NCI-H2081 (cell line): Measurements from ENCODE around the gene CCDC178.
A peak's percentile ranks its signal among the peaks of the same experiment; 100 is the strongest.

Source experiments
- DNase-seq, 2 experiments: peaks; one replicate each; lab custom pipeline; 2025; lab: John Stamatoyannopoulos, UW

CCDC178 gene

GRCh38 chr18:33128581-33128980 is 311.9 kb downstream of the CCDC178 start:
- peak in 1 of 2 experiments; percentile 11 for DNase-seq

DNA sequence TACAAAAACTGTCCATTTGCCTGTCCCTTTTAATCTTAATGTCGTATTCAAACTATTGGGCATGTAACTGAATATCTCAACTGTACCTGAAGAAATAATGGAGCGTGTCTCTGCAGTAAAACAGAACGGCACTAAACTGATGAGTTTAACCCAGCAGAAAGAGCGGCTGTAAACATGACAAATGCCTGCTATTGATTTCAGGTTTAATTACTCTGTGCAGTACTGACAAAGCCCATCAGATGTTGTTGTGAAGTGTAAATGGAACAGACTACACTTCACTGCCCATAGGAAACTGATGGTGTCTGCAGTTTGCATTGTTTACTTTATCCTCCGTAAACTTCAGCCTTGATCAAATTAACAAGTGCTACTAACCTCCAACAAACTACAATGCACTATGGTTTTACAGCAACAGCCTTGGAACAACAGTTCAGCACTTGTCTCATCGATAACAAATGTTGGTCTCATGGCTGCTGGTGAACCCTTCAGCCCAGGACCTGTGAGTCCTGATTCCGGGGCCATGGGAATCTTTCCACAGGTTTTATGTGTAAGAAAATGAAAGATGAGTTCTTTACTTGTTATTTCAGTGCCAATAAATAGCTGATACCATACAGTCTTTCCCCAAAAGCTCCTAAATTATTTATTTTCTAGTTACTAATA is 316.5 kb downstream of the CCDC178 start:
- DNase-seq = peak; percentile 34 to 74

GRCh38 chr18:33116376-33116775 is 324.1 kb downstream of the CCDC178 start:
- DNase-seq = peak; percentile 55 to 86

GRCh38 chr18:33115917-33116316 is 324.6 kb downstream of the CCDC178 start:
- DNase-seq = no peak

DNA sequence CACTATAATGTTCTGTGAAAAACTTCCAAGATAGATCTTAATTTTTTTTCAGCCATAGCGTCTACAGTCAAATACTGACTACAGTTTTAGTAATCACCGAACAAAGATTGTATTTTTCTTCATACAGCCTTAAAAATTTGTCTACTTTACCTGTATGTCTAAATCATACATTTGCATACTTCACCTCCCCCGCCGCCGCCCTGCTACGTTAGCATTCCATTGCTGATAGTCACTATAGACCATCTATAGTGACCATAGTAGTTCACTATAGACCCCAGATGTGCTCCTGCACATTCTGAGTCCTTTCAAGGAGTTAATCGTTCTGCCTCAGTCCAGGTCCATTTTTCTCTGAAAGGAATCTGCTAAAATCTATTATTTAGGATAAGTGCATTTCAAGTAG is 325.0 kb downstream of the CCDC178 start:
- DNase-seq = no peak

GRCh38 chr18:33114749-33115148 is 325.8 kb downstream of the CCDC178 start:
- DNase-seq = peak; percentile 18 to 60

DNA sequence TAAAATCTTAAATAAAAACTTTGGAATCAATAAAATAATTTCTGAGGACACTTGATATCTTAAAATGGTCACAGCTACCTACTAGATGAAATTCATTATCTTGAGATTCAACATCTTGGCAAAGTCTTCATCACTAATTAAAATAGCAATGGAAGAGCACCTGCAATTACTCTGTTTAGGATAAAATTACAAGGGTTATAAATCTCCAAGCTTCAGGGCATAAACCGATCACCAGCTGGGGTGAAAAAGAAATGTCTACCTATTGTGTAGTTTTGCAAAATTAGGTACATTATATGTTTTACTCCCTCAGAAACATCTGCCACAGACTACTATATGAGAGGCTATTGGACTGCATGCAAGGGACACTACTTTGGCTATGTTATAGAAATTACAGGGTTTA is 327.1 kb downstream of the CCDC178 start:
- peak in 1 of 2 experiments; percentile 27 for DNase-seq

DNA sequence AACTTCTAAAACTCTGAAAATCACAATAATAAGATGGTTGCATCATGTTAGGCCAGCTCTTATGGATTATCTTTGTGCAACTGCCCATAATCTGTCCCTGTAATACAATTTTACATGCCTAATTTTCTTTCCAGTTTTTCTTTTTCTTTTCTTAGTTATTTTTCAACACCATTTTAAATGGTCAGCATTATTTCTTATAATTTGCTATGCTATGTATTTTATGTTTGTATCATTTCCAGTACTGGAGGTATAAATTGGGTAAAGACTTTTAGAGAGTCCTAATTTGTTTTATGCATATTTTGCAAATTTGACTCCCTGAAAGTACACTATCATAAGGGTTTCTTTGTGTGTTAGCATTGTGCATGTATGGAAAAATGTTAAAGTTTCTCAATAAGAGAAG is 333.0 kb downstream of the CCDC178 start:
- DNase-seq = no peak

- no peak for DNase-seq
These were observed 339.2 kb downstream of the CCDC178 start for GRCh38 chr18:33101316-33101715.

DNA sequence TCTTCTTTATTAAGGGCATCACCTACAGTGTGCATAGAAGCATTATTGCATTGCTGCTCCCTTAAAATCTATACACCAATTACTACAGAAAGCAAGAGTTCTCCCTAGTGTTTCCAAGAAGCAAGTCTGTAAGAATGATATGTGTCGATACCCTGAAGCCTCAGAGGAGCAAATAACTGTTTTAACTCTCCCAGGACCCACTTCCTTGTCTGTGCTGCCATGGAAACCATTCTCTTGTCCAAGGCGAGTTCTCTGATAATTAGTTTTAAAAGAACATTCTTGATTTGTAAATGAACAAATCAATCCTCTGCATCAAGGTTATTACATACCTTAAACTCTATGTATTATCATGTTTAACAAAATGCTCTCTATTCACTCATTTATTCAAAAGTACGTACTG is 340.9 kb downstream of the CCDC178 start:
- no peak for DNase-seq

- DNase-seq = no peak
These were observed 343.4 kb downstream of the CCDC178 start for GRCh38 chr18:33097126-33097525.

GRCh38 chr18:33090461-33090860 is 350.1 kb downstream of the CCDC178 start:
- no peak for DNase-seq

DNA sequence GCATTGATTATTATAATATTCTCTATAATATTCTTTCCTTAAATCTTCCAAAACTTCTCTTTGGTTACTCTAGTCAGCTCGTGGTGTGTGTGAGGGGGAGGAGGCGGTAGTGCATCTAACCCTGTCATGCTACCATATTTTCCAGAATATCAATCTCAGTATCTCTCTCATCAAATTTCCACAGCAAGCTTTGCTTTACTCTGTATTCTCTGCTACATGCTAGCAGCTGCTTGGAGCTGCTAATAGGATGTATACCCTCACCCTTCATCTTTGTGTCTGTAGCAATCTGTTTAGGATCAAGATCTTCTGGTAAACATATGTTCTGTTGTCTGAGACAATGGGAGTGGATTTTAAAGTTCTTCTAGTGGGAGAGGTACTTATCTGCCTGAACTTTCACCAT is 363.9 kb downstream of the CCDC178 start:
- DNase-seq = no peak

- DNase-seq = no peak
These were observed 366.4 kb downstream of the CCDC178 start for GRCh38 chr18:33074125-33074524.

GRCh38 chr18:33062834-33063364 is 377.6 kb downstream of the CCDC178 start:
- no peak for DNase-seq

GRCh38 chr18:33052886-33053285 is 387.6 kb downstream of the CCDC178 start:
- DNase-seq = no peak

DNA sequence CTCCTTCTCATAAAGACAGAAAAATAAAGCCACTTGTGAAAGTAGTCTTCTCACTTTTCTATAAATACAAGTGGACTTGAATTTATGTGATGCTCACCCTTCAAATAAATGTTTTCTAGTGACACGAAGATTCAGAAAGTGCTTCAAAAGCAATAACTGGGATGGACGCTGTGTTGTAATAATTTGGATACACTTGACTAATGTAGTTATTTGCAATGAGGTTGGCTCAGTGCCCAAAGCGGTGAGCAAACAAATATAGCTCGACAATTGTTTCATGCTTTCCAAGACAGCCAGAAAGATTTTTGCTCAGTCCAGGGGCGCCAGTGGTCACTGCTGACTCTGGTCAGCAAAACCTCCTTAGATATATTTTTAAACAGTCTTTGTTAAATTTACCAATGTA is 389.1 kb downstream of the CCDC178 start:
- peak; percentile 65 to 79 for DNase-seq

DNA sequence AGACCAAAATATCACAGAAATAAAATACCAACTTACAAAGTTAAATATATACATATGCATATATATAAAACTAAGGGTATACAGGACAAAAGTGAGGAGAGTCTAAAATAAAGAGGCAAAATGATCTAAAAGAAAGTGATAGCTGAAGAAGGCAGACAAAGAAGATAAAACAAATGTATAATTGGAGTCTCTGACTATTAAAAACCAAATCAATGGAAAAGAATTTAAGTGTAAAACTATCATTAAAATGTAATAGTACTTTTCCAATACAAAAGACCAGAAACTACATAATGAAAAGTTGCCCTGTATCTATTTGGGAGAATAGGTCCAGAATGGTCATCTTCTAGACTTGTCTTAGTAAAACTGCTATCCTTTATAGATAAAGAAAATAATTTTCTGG is 400.3 kb downstream of the CCDC178 start:
- no peak for DNase-seq

- no peak for DNase-seq
These were observed 405.6 kb downstream of the CCDC178 start for GRCh38 chr18:33034945-33035344.

- DNase-seq = no peak
These were observed 406.3 kb downstream of the CCDC178 start for GRCh38 chr18:33034212-33034611.

DNA sequence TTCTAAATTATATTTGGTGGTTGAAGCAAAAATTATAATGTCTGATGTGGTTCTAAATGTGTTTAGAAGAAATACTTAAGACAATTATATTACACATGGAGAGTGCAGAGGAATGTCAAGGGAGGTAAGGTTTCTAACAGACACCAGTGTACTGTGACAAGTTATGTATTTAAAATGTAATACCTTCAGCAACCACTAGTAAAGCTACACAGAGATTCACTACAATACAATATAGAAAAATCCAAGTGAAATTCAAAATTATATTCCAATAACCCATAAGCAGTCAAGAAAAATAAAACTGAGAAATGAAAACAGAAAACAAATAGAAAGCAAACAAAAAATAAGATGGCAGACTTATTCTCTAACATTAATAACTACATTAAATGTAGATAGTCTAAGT is 418.2 kb downstream of the CCDC178 start:
- no peak for DNase-seq

- no peak for DNase-seq
These were observed 419.6 kb downstream of the CCDC178 start for GRCh38 chr18:33020877-33021276.

DNA sequence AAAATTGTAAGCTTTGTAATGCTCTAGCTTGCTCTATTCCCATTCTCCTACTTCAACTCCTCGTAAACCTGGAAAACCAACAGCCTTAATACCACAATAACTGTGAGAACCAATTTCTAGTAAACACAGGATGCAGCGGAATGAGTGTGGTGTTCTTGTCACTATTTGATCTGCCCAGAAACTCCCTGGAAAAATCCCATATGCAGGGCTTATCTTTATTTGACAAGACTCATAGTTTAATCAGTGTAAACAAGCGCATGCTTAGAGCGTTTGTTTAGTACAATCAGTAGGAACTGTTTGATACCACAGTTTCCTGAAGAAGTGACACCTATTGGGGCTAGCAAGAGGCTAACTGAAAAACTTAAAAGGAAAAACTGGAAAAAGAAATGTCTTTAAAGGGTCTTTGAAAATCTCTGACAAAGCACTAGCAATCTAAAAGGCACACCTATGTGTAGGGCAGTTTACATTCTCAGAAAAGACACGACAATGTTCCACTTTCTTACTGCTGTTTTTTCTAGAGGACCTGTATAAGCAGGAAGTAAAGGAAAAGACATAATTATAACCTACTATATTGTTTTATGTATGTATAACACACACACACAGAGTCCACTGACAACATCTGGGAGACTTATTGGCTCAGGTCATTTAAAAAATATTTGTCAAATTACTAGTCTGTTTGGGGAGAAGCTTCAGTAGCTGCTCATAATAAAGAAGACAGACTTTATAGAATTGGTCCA is 426.3 kb downstream of the CCDC178 start:
- DNase-seq = no peak
